Lower leg skin (tissue), 4 donors: ENCODE data around the gene TRIM5. TPM values are rescaled to one million over a fixed set of nuclear protein-coding genes. Genes with fewer than 3 reads are reported as not detected.
"Not testable (repeated sequence)": the region's sequence is repeated elsewhere in the genome, so short reads cannot be mapped to it uniquely, and the experiment has no call there.

Source experiments
- DNase-seq, 2 donors: peaks; one replicate each; pipeline ENCODE4 v3.0.0-alpha.2; 2019; ENCODE audit warnings: low spot score in 2 of 2
- H3K4me3 ChIP-seq: fragments of 200-600 bp; sonication (generic); 2 replicates; pipeline ENCODE4 v1.5.1; 2017; ENCODE audit warnings: mild to moderate bottlenecking, low read depth; ENCODE audit not compliant: poor library complexity, severe bottlenecking
- CTCF ChIP-seq, 3 donors: fragments of 450-650 bp; IDR thresholded peaks; one replicate each; pipeline ENCODE4 v1.5.1; 2016; ENCODE audit warnings: antibody characterized with exemption in 3 of 3, mild to moderate bottlenecking in 3 of 3, moderate library complexity in 2 of 3
- POLR2A ChIP-seq, 2 donors: fragments of 450-650 bp; IDR thresholded peaks; one replicate each; pipeline ENCODE4 v1.6.1; 2016 to 2017; ENCODE audit warnings: antibody characterized with exemption in 2 of 2, mild to moderate bottlenecking in 1 of 2, moderate library complexity in 1 of 2
- WGBS, 2 donors: methylation state at CpG; one replicate each; pipeline ENCODE4 v1.1.5; 2018; 5-methylcytosine and 5-hydroxymethylcytosine counted together
- intact Hi-C: fragments of 100-400 bp; cut with DNase I; formaldehyde crosslinking; loops from one replicate; pipeline ENCODE4 v1.15.0; 2023; ENCODE audit warnings: low total_unique reads
- total RNA-seq, 4 donors: library from RNA; depleted of rRNA; stranded (reverse); fragments of >200 nt; gene quantifications; one replicate each; pipeline ENCODE4 v1.1.0, GENCODE V29; 2016

The TRIM5 gene
- total RNA-seq, 4 donors from 2014 or later: 8.3 to 16.1 (median 10.8) TPM

GRCh38 chr11:5663511-5663910 is 21.4 kb downstream of the TRIM5 start:
- intact Hi-C loops: no loop called here
- no peak for DNase-seq
- H3K4me3 ChIP-seq: no peak overlapping the region
- 90 to 94% methylated on average over 2 of the region's 2 CpGs for WGBS, 2 donors
- TF ChIP-seq CTCF (IDR thresholded peaks at IDR 0.05): no peak
- no peak for TF ChIP-seq POLR2A (IDR thresholded peaks at IDR 0.05)

- TF ChIP-seq POLR2A (IDR thresholded peaks at IDR 0.05): no peak
- TF ChIP-seq CTCF (IDR thresholded peaks at IDR 0.05): no peak
- intact Hi-C loops: no loop called here
- no peak overlapping the region for H3K4me3 ChIP-seq
- no peak for DNase-seq
- WGBS, 2 donors: 92 to 94% methylated on average over 5 of the region's 5 CpGs
Observed at GRCh38 chr11:5658318-5658717, 26.6 kb downstream of the TRIM5 start.

DNA sequence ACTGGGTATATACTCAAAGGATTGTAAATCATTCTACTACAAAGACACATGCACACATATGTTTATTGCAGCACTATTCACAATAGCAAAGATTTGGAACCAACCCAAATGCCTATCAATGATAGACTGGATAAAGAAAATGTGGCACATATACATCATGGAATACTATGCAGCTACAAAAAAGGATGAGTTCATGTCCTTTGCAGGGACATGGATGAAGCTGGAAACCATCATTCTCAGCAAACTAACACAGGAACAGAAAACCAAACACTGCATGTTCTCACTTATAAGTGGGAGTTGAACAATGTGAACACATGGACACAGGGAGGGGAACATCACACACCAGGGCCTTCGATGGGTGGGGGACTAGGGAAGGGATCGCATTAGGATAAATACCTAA is 27.9 kb downstream of the TRIM5 start:
- intact Hi-C loops, DNase-seq, H3K4me3 ChIP-seq: not testable (repeated sequence)
- 100% methylated on average over 2 of the region's 2 CpGs for WGBS, 2 donors

- WGBS, 2 donors: 94 to 97% methylated on average over 4 of the region's 4 CpGs
- no peak overlapping the region for H3K4me3 ChIP-seq
- DNase-seq: no peak
- TF ChIP-seq POLR2A (IDR thresholded peaks at IDR 0.05) (no peak), CTCF (IDR thresholded peaks at IDR 0.05) (no peak)
- intact Hi-C loops: no loop called here
Observed at GRCh38 chr11:5655474-5655873, 29.4 kb downstream of the TRIM5 start.

GRCh38 chr11:5646139-5646538 is 38.7 kb downstream of the TRIM5 start:
- no peak overlapping the region for H3K4me3 ChIP-seq
- TF ChIP-seq POLR2A (IDR thresholded peaks at IDR 0.05) (no peak), CTCF (IDR thresholded peaks at IDR 0.05) (no peak)
- 90 to 93% methylated on average over 3 of the region's 3 CpGs for WGBS, 2 donors
- intact Hi-C loops: no loop called here
- DNase-seq: no peak

GRCh38 chr11:5643585-5643984 is 41.3 kb downstream of the TRIM5 start:
- no peak overlapping the region for H3K4me3 ChIP-seq
- DNase-seq: no peak
- TF ChIP-seq POLR2A (IDR thresholded peaks at IDR 0.05) (no peak), CTCF (IDR thresholded peaks at IDR 0.05) (no peak)
- intact Hi-C loops: no loop called here
